ENCODE results near the gene ANKRD33B. TPM values are rescaled to one million over a fixed set of nuclear protein-coding genes. Genes with fewer than 3 reads are reported as not detected.

ANKRD33B gene
- total and polyA plus RNA-seq, 2 donors (not counting 1 experiment from before 2014, with no cell fraction given) = 7.7 to 7.8 TPM

- Histone ChIP-seq H3K27ac (ENCODE audit: insufficient read depth, low read length) (no peak overlapping the region), H3K9me3 (ENCODE audit: control insufficient read depth, insufficient read depth, low read depth, low read length) (no peaks in the 10 kb centered on the region), H4K20me1 (ENCODE audit: control insufficient read depth, extremely low read depth, insufficient read depth, low read length) (no peaks in the 10 kb centered on the region), H3K4me3 (replicated peaks in 1 of 4; ENCODE audit: control extremely low read depth in 1 of 4, insufficient read depth in 1 of 4, low read depth in 3 of 4, low read length in 4 of 4) (no peak overlapping the region), H2AFZ (ENCODE audit: low read length) (no peak overlapping the region), H3K36me3 (ENCODE audit: control insufficient read depth, insufficient read depth, low read length) (no peaks in the 10 kb centered on the region), H3K79me2 (ENCODE audit: control insufficient read depth, insufficient read depth, low read length) (no peaks in the 10 kb centered on the region), H3K27me3 (ENCODE audit: control insufficient read depth, insufficient read depth, low read length) (no peaks in the 10 kb centered on the region), H3K4me2 (ENCODE audit: extremely low read depth, insufficient read depth, low read length) (no peak overlapping the region), H3K9ac (ENCODE audit: insufficient read depth, low read length) (no peak overlapping the region), H3K4me1 (ENCODE audit: control insufficient read depth, extremely low read depth, insufficient read depth, low read length) (no peaks in the 10 kb centered on the region)
- DNase-seq (ENCODE audit: low read depth in 2 of 2) = no peak
- TF ChIP-seq EZH2 (IDR thresholded peaks at IDR 0.05; ENCODE audit: low read length, missing control alignments) = no peak
- no peak for TF ChIP-seq CTCF (conservative IDR thresholded peaks at IDR 0.05 in 1 of 2, IDR thresholded peaks at IDR 0.05 in 1 of 2; ENCODE audit: low read depth in 1 of 2, low read length in 2 of 2)
These were observed 108.5 kb downstream of the ANKRD33B start for GRCh38 chr5:10672146-10673016.

- Histone ChIP-seq H3K4me2 (ENCODE audit: extremely low read depth, insufficient read depth, low read length) (no peak overlapping the region), H3K4me1 (ENCODE audit: control insufficient read depth, extremely low read depth, insufficient read depth, low read length) (no peaks in the 10 kb centered on the region), H3K9ac (ENCODE audit: insufficient read depth, low read length) (no peak overlapping the region), H3K4me3 (replicated peaks in 1 of 4; ENCODE audit: control extremely low read depth in 1 of 4, insufficient read depth in 1 of 4, low read depth in 3 of 4, low read length in 4 of 4) (no peak overlapping the region), H3K27me3 (ENCODE audit: control insufficient read depth, insufficient read depth, low read length) (no peaks in the 10 kb centered on the region), H3K27ac (ENCODE audit: insufficient read depth, low read length) (no peak overlapping the region), H3K36me3 (ENCODE audit: control insufficient read depth, insufficient read depth, low read length) (no peaks in the 10 kb centered on the region), H3K9me3 (ENCODE audit: control insufficient read depth, insufficient read depth, low read depth, low read length) (no peaks in the 10 kb centered on the region), H4K20me1 (ENCODE audit: control insufficient read depth, extremely low read depth, insufficient read depth, low read length) (no peaks in the 10 kb centered on the region), H2AFZ (ENCODE audit: low read length) (no peak overlapping the region), H3K79me2 (ENCODE audit: control insufficient read depth, insufficient read depth, low read length) (no peaks in the 10 kb centered on the region)
- no peak for TF ChIP-seq EZH2 (IDR thresholded peaks at IDR 0.05; ENCODE audit: low read length, missing control alignments)
- no peak for TF ChIP-seq CTCF (conservative IDR thresholded peaks at IDR 0.05 in 1 of 2, IDR thresholded peaks at IDR 0.05 in 1 of 2; ENCODE audit: low read depth in 1 of 2, low read length in 2 of 2)
- DNase-seq (ENCODE audit: low read depth in 2 of 2) = no peak
These were observed 109.1 kb downstream of the ANKRD33B start for GRCh38 chr5:10673017-10673389.

- Histone ChIP-seq H3K9ac (ENCODE audit: insufficient read depth, low read length) (no peak overlapping the region), H3K27ac (ENCODE audit: insufficient read depth, low read length) (no peak overlapping the region), H3K4me1 (ENCODE audit: control insufficient read depth, extremely low read depth, insufficient read depth, low read length) (no peaks in the 10 kb centered on the region), H3K36me3 (ENCODE audit: control insufficient read depth, insufficient read depth, low read length) (no peaks in the 10 kb centered on the region), H3K4me2 (ENCODE audit: extremely low read depth, insufficient read depth, low read length) (no peak overlapping the region), H3K79me2 (ENCODE audit: control insufficient read depth, insufficient read depth, low read length) (no peaks in the 10 kb centered on the region), H3K9me3 (ENCODE audit: control insufficient read depth, insufficient read depth, low read depth, low read length) (no peaks in the 10 kb centered on the region), H3K27me3 (ENCODE audit: control insufficient read depth, insufficient read depth, low read length) (no peaks in the 10 kb centered on the region), H3K4me3 (replicated peaks in 1 of 4; ENCODE audit: control extremely low read depth in 1 of 4, insufficient read depth in 1 of 4, low read depth in 3 of 4, low read length in 4 of 4) (no peak overlapping the region), H4K20me1 (ENCODE audit: control insufficient read depth, extremely low read depth, insufficient read depth, low read length) (no peaks in the 10 kb centered on the region), H2AFZ (ENCODE audit: low read length) (no peak overlapping the region)
- DNase-seq (ENCODE audit: low read depth in 2 of 2) = no peak
- TF ChIP-seq EZH2 (IDR thresholded peaks at IDR 0.05; ENCODE audit: low read length, missing control alignments) = no peak
- no peak for TF ChIP-seq CTCF (conservative IDR thresholded peaks at IDR 0.05 in 1 of 2, IDR thresholded peaks at IDR 0.05 in 1 of 2; ENCODE audit: low read depth in 1 of 2, low read length in 2 of 2)
These were observed 109.5 kb downstream of the ANKRD33B start for GRCh38 chr5:10673407-10673806.

Data from fibroblast of lung (primary cell).